Right lobe of liver (tissue), 6 donors: ENCODE measurements around the gene SULT1C4. TPM values are rescaled to one million over a fixed set of nuclear protein-coding genes. Genes with fewer than 3 reads are reported as not detected.
A peak's percentile ranks its signal among the peaks of the same experiment; 100 is the strongest.

Experiments
- ATAC-seq, 4 donors: fragments of 200-7000 bp; cut with Tn5 transposase; one replicate each; pipeline ENCODE4 v1.9.1; 2020; ENCODE audit warnings: mild to moderate bottlenecking in 4 of 4, moderate library complexity in 4 of 4
- DNase-seq, 3 donors: peaks; one replicate each; pipeline ENCODE4 v3.0.0-alpha.2; 2020
- H3K27ac ChIP-seq, 3 donors: fragments of 200-600 bp; one replicate each; pipeline ENCODE4 v1.8.0; 2022
- H3K27me3 ChIP-seq, 2 donors: fragments of 200-600 bp; one replicate each; pipeline ENCODE4 v1.8.0; 2022
- H3K36me3 ChIP-seq, 4 donors: fragments of 200-600 bp; sonication (generic) in 1 of 4; one replicate each; pipeline versions ENCODE4 v1.5.1 to v1.8.0; 2017 to 2022; ENCODE audit warnings: control low read depth in 1 of 4
- H3K4me1 ChIP-seq, 4 donors: fragments of 200-600 bp; sonication (generic) in 1 of 4; one replicate each; pipeline versions ENCODE4 v1.5.1 to v1.8.0; 2017 to 2022; ENCODE audit warnings: control low read depth in 1 of 4
- H3K4me3 ChIP-seq, 3 donors: fragments of 200-600 bp; one replicate each; pipeline ENCODE4 v1.8.0; 2022
- H3K9me3 ChIP-seq, 4 donors: fragments of 200-600 bp; sonication (generic) in 1 of 4; one replicate each; pipeline versions ENCODE4 v1.5.1 to v1.8.0; 2017 to 2022; ENCODE audit warnings: control low read depth in 1 of 4
- POLR2A ChIP-seq: fragments of 450-650 bp; IDR thresholded peaks from one replicate; pipeline ENCODE4 v1.6.1; 2017; ENCODE audit warnings: antibody characterized with exemption, mild to moderate bottlenecking
- WGBS: methylation state at CpG from one replicate; pipeline ENCODE4 v1.1.6; 2018; ENCODE audit warnings: low coverage, low lambda C conversion rate; ENCODE audit not compliant: insufficient coverage; ENCODE audit errors: missing lambda C conversion rate; 5-methylcytosine and 5-hydroxymethylcytosine counted together
- intact Hi-C, 2 donors: fragments of 100-400 bp; cut with DNase I; formaldehyde crosslinking; loops; one replicate each; pipeline versions ENCODE4 v1.11.2 to v1.14.1; 2022
- long read RNA-seq: library from polyadenylated mRNA; unstranded; transcript quantifications from one replicate; pipeline ENCODE4 v2.0.0, GENCODE V29; 2019
- total RNA-seq, 6 experiments: library from RNA; depleted of rRNA in 2 of 6; stranded (reverse); fragments of >200 nt in 2 of 6; fragmentation: NEBNext Ultra II Directional in 3 of 6; extraction: Animal tissue kit (Norgen Biotek cat#: 25700) in 3 of 6; gene quantifications; one replicate each; pipeline versions ENCODE4 v1.1.0 to v1.2.4, GENCODE V29; 2016 to 2023
- TF ChIP-seq, protein P1 (sequence below), 4 donors: fragments of 200-600 bp in 3 of 4; fragments of 450-650 bp in 1 of 4; IDR thresholded peaks; one replicate each; pipeline versions ENCODE4 v1.5.1 to v1.8.0; 2016 to 2022; ENCODE audit warnings: antibody characterized with exemption in 4 of 4, mild to moderate bottlenecking in 2 of 4
- donor health status: DM: no; HTN: yes; CAD: no.
- donor health status: DM: no; HTN: no; CAD: no.
- donor health status: DM: no; HTN: no; CAD: no.
- donor health status: DM: no; HTN: yes; CAD: no.
- donor health status: DM: no; HTN: yes; CAD: no.

Gene SULT1C4
- total RNA-seq, result 1 to 10 TPM in 5 of 6 experiments, under 1 TPM in 1; 0.92 to 2.7 (median 1.4) TPM
- long read RNA-seq, result 0 reads

DNA sequence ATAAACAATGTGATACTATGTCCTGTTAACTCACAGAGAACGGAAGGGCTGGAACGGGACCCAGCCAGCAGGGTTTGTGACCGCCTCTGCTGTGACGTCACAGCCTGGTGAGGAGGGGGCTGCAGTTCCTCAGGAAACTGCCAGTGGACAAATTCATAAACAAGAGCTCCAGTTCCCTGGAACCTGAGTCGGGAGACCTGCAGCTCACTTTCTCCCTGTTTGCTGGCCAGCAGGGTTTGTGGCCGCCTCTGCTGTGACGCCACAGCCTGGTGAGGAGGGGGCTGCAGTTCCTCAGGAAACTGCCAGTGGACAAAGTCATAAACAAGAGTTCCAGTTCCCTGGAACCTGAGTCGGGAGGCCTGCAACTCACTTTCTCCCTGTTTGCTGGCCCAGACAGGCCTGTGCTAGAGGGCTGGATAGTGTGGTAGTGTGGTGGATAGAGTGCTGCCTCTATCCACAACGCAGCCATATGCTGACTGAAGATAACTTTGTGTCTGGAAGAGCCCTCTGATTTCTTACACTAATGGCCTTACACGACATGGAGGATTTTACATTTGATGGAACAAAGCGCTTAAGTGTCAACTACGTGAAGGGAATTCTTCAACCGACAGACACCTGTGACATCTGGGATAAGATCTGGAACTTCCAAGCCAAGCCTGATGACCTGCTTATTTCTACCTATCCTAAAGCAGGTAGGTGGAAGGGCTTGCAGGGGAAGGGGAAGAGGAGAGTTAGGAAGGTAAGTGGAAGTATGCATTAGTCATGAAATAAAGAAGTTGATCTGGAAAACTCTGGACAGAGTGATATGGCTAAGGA is at the start of gene SULT1C4:
SULT1C4 (plus strand) TSS at position 140 of the 816 bp plus-strand sequence; CDS start at position 524, 384 bp downstream.
- TF ChIP-seq POLR2A, result no peak
- TF ChIP-seq, protein P1, sequence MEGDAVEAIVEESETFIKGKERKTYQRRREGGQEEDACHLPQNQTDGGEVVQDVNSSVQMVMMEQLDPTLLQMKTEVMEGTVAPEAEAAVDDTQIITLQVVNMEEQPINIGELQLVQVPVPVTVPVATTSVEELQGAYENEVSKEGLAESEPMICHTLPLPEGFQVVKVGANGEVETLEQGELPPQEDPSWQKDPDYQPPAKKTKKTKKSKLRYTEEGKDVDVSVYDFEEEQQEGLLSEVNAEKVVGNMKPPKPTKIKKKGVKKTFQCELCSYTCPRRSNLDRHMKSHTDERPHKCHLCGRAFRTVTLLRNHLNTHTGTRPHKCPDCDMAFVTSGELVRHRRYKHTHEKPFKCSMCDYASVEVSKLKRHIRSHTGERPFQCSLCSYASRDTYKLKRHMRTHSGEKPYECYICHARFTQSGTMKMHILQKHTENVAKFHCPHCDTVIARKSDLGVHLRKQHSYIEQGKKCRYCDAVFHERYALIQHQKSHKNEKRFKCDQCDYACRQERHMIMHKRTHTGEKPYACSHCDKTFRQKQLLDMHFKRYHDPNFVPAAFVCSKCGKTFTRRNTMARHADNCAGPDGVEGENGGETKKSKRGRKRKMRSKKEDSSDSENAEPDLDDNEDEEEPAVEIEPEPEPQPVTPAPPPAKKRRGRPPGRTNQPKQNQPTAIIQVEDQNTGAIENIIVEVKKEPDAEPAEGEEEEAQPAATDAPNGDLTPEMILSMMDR (IDR thresholded peaks at IDR 0.05), result no peak

DNA sequence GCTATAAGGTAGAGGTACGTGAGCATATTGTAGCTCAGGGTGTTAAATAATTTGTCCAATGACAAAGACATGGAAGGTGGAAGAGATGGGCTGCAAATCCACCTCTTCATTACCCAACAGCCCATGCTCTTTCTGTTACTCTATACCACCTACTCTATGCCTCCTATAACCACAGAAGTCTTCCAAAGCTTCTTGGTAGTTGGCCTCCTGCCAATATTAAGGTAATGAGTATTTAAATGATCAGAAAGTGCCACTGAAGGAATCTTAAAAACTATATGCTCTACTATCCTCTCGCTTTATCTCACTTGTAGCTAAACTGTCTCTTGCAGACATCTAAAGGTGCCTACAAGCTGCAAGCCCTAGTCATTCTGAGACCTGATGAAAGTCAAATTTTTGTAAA is 48.0 kb upstream of the SULT1C4 start:
- DNase-seq (no peak), ATAC-seq (no peak)
- Histone ChIP-seq H3K9me3 (no peaks in the 10 kb centered on the region), H3K4me1 (no peaks in the 10 kb centered on the region), H3K4me3 (no peak overlapping the region), H3K36me3 (no peaks in the 10 kb centered on the region), H3K27ac (no peak overlapping the region), H3K27me3 (no peaks in the 10 kb centered on the region)
- intact Hi-C loops, result no loop called here
- TF ChIP-seq POLR2A, result no peak
- TF ChIP-seq, protein P1 (IDR thresholded peaks at IDR 0.05), result no peak
- WGBS, result 75% methylated on average over 2 of the region's 2 CpGs

More for the DNA sequence above, at the start of gene SULT1C4:
- H3K4me1 ChIP-seq, result no peaks in the 10 kb centered on the region
- DNase-seq (peak; percentile 47 to 67 (median 59)), ATAC-seq (peak; percentile 69 to 89 (median 80))
- no peaks in the 10 kb centered on the region for H3K36me3 ChIP-seq
- H3K9me3 ChIP-seq, result no peaks in the 10 kb centered on the region
- WGBS, result 3% methylated on average over 5 of the region's 13 CpGs
- H3K27me3 ChIP-seq, result no peaks in the 10 kb centered on the region
- peak within 1 kb of the TSS in 2 of 3 donors; percentile 26 to 35 for H3K4me3 ChIP-seq
- H3K27ac ChIP-seq, result peak within 1 kb of the TSS; percentile 43 to 62 (median 59)
- intact Hi-C loops, result no loop called here

DNA sequence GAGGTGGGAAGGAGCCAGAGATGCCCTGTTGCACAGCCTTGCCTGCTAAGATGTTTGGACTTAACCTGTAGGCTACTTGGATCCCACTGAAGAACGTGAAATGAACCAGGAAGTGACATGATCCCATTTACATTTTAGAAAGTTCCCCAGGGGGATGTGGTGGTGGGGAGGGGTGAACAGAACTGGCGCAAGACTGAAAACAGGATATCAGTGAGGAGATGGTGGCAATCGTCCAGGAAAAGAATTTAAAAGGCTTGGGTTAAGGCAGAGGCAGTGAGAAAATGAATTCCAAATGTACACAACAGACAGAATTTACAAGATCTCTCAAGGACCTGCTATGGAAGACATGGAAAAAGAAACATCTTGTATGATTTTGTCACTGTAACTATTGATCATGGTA is 46.8 kb upstream of the SULT1C4 start:
- ATAC-seq (no peak), DNase-seq (no peak)
- no peak for TF ChIP-seq POLR2A
- TF ChIP-seq, protein P1 (IDR thresholded peaks at IDR 0.05), result no peak
- H3K4me3 ChIP-seq, result no peak overlapping the region
- intact Hi-C loops, result no loop called here
- 9% methylated on average over 3 of the region's 3 CpGs for WGBS
- H3K9me3 ChIP-seq, result no peaks in the 10 kb centered on the region
- H3K27ac ChIP-seq, result no peak overlapping the region
- H3K4me1 ChIP-seq, result no peaks in the 10 kb centered on the region
- no peaks in the 10 kb centered on the region for H3K36me3 ChIP-seq
- no peaks in the 10 kb centered on the region for H3K27me3 ChIP-seq

DNA sequence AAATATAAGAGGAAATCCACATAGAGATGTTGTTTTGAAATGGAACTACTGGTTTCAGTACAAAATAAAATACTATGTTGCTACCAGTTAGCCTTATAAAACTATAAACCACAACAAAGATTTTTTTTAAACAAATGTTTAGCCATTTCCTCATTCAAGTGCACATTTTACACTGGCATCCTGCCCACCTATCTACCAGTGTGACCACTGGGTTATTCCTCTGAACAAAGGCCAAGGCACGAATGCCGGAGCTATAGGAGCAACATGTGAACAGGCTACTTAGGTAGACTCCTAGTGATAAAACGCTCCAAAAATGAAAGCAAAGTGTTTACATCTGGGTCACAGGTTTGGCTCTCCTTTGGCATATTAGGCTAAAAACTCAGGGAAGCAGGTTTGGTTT is 31.8 kb upstream of the SULT1C4 start:
- no peak for DNase-seq
- no peak for ATAC-seq
- no peak for TF ChIP-seq POLR2A
- TF ChIP-seq, protein P1 (IDR thresholded peaks at IDR 0.05), result no peak
- H3K27me3 ChIP-seq, result no peaks in the 10 kb centered on the region
- no peak overlapping the region for H3K4me3 ChIP-seq
- 36% methylated on average over 3 of the region's 3 CpGs for WGBS
- no peaks in the 10 kb centered on the region for H3K4me1 ChIP-seq
- H3K36me3 ChIP-seq, result no peaks in the 10 kb centered on the region
- H3K9me3 ChIP-seq, result no peaks in the 10 kb centered on the region
- no peak overlapping the region for H3K27ac ChIP-seq
- intact Hi-C loops, result loop anchor here in 1 of 2 donors (5.0 kb wide), 1 partner anchor 236 kb away; no protein-coding TSS in a partner anchor
